NK-92 (cell line): ENCODE data around the gene CBX6.

ENCODE experiments used
- DNase-seq: peaks from one replicate; lab custom pipeline; 2025; ENCODE audit not compliant: unreplicated experiment; lab: John Stamatoyannopoulos, UW

Gene CBX6

DNA sequence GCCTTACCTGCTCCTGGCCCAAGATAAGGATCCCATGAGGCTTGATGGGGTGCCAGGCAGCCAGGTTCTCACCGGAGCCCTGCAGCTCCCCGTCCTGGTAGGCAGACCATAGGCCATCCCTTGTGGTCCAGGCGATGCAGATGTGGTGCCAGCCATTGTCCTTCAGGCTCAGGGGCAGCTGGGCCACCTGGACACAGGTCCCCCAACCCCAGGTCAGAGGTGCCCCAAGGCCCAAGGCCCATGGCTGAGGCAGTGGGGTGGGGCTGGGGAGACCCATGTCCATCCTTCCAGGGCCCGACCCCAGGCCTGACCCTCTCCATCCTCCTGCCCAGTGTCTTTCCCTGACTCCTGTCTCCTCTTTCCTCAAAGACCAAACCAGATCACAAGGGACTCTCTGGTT, 48.9 kb downstream of the CBX6 start:
- no peak for DNase-seq

DNA sequence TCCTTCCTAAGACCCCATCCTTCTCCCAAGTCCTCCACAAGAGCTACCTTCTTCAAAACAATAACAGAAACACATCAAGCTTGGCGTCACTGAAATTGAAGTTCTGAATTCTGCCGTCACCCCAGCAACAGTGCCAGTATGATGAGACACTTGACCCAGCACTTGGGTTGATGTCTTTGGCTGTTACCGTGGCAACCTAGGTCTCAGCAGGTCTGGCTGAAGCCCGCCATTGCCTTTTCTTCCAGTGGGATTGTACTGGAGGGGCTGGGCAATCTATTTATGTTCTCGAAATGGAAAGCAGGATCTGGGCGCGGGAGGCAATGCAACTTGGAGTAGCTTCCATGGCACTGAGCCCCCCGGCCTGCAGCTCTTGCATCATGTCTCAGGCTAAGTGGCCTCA, 52.0 kb downstream of the CBX6 start:
- DNase-seq: no peak

DNA sequence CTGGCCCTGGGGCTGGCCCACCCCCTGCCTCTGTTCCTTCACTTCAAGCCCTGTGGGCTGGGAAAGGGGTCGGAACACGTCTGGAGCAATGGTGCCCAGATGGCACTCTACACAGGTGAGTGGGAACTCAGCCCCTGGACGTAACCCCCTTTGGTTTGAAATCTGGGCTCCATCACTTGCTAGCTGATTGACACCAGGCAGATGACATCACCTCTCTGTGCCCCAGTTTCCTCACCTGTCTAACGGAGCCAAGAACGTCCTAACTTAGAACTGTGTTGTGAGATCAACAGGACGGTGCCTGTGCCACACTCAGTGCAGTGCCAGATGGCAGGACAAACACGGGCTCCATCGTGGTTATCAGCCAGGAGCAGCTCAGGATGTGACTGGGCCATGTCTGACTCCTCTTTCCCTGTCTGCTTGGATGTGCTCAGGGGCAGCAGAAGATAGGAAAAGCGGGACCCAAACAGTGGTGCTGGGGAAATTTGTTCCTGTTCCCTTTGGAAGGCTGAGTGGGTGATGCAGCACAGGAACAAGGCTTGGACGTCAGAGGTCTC, 52.6 kb downstream of the CBX6 start:
- DNase-seq: no peak

DNA sequence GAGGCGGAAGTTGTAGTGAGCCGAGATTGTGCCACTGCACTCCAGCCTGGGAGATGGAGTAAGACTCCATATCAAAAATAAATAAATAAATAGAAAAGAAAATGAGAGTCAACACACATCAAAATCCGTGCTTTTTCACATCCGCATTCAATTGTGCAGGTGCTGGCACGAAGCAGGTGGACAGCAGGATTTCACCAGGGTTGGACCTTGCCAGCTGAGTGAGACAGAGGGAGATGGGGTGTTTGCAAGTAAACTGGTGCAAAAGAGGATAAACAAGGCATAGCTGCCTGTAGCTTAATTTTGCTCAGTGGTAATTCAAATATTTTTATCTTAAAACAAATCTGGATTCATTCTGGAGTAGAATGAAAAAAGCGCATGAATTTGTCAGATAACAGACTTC, 54.8 kb downstream of the CBX6 start:
- no peak for DNase-seq

DNA sequence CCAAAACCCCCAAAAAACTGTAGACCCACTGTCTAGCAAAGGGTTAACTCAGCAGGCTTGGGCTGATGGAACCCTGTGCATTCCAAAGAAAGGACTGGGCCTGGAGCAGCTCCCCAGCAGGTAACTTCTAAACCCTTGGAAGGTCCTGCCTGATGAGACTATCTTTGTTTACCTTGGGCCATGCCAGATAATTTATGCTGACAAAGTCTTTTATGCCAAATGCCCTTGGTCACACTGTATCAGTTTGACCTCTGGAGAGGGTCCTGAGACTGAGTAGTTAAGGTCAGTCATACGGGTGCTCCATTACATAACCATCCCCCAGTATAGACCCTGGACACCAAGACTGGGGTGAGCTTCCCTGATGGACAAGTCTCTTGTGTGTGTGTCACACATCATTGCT, 56.2 kb downstream of the CBX6 start:
- DNase-seq: no peak
